GM12864 (cell line): Measurements from ENCODE around the gene WDR86.

ENCODE experiments used
- DNase-seq: peaks from one replicate; pipeline ENCODE4 v3.0.0-alpha.2; 2011; ENCODE audit warnings: low read depth
- H3K4me3 ChIP-seq: 2 replicates; pipeline ENCODE4 v1.5.1; 2011; ENCODE audit warnings: mild to moderate bottlenecking, low read depth, low read length, control low read depth
- TF ChIP-seq, protein P1 (sequence below): IDR thresholded peaks from 2 replicates; pipeline ENCODE4 v1.5.1; 2011; ENCODE audit warnings: low read depth, mild to moderate bottlenecking, moderate library complexity, low read length, control low read depth, inconsistent platforms; ENCODE audit errors: missing control alignments

WDR86 gene

DNA sequence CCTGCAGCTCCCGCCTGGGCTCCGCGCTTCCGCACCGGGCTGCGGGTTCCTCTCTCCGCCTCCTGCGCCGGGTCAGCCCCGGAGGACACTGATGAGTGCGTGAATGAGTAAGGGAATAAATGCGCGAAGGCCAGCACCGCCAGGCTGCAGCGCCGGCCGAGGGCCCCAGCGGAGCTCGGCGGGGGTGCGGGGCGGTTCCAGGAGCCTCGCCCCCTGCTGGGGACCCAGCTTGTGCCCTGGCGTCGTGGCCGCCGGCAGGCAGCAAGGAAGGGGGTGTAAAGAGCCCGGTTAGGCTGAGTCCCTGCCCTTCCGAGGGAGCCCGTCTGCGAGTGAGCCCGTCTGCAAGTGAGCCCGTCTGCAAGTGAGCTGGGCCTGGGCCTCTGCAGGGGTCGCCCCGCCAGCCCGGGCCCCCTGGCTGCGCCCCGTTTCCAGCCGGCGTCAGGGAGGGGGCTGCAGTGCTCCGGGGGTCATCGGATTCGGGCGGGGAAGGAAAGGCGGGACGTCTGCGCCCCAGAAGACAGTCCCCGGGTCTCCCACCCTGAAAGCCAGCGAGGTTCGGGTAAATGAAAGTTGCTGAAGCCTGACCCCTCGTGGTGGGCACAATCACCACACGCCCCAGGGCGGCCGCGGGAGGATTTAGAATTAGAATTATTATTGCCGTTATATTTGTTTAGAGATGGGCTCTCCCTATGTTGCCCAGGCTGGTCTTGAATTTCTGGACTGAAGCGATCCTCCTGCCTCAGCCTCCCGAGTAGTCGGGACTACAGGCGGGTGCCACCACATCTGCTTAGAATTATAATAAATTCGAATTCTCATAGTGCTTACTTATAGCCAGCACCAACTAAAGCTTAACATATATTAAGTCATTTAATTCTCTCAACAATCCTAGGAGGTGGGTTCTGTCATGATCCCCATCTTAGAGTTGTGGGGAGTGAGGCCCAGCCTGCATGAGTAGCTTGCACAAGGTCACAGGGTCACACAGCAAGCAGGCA lies 38.7 kb upstream of the WDR86 start:
- no peak for DNase-seq
- TF ChIP-seq, protein P1, sequence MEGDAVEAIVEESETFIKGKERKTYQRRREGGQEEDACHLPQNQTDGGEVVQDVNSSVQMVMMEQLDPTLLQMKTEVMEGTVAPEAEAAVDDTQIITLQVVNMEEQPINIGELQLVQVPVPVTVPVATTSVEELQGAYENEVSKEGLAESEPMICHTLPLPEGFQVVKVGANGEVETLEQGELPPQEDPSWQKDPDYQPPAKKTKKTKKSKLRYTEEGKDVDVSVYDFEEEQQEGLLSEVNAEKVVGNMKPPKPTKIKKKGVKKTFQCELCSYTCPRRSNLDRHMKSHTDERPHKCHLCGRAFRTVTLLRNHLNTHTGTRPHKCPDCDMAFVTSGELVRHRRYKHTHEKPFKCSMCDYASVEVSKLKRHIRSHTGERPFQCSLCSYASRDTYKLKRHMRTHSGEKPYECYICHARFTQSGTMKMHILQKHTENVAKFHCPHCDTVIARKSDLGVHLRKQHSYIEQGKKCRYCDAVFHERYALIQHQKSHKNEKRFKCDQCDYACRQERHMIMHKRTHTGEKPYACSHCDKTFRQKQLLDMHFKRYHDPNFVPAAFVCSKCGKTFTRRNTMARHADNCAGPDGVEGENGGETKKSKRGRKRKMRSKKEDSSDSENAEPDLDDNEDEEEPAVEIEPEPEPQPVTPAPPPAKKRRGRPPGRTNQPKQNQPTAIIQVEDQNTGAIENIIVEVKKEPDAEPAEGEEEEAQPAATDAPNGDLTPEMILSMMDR: peak; percentile 48
- H3K4me3 ChIP-seq: peak overlapping the region; percentile 49

DNA sequence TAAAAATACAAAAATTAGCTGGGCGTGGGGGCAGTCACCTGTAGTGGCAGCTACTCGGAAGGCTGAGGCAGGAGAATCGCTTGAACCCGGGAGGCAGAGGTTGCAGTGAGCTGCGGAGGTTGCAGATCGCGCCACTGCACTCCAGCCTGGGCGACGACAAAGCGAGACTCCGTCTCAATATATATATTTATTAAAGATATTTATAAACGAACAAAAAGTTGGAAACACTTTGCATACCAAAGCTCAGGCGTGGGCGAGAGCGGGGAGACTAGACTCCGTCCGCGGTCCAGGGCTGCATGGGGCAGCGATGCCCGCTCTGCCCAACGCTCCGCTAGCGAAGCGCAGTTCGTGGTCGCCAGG lies 38.0 kb upstream of the WDR86 start:
- peak overlapping the region; percentile 49 for H3K4me3 ChIP-seq
- TF ChIP-seq, protein P1: no peak
- no peak for DNase-seq

DNA sequence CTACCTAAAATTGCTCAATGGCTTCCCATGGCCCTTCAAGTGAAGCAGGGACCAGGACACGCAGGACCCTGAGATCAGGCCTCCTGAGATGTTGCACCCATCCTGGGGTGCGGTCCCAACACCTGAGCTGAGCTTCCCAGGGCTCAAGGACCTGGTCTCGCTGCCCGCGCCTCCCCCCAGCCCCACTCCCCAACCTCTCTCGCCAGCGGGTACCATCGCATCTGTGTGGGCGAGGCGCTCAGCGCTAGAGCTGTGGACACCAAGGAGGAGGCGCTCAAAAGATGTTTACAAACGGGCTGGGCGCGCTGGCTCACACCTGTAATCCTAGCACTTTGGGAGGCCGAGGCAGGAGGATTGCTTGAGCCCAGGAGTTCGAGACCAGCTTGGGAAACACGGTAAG lies 37.5 kb upstream of the WDR86 start:
- DNase-seq: no peak
- H3K4me3 ChIP-seq: no peak overlapping the region
- TF ChIP-seq, protein P1: no peak

DNA sequence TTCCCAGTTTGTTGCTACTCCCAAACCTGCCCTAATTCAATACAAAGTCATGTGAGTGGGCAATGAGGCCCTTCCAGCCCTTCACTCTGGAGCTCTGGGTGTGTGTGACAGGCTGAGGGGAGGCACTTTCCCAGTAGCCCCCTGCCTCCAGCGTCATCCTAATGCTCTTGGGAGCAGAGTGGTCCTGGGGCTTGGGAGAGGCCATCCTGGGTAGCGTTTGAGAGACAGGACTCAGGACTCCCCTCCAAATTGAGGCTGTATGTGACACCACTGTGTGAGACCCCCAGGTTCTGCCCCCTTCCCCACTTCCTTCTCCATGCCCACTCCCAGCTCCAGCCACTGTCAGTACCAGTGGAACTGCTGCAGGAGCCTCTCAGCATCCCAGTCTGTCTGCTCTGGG lies 36.6 kb upstream of the WDR86 start:
- TF ChIP-seq, protein P1: no peak
- H3K4me3 ChIP-seq: no peak overlapping the region
- DNase-seq: no peak

GRCh38 chr7:151444632-151445031 lies 34.8 kb upstream of the WDR86 start:
- no peak overlapping the region for H3K4me3 ChIP-seq
- TF ChIP-seq, protein P1: no peak

DNA sequence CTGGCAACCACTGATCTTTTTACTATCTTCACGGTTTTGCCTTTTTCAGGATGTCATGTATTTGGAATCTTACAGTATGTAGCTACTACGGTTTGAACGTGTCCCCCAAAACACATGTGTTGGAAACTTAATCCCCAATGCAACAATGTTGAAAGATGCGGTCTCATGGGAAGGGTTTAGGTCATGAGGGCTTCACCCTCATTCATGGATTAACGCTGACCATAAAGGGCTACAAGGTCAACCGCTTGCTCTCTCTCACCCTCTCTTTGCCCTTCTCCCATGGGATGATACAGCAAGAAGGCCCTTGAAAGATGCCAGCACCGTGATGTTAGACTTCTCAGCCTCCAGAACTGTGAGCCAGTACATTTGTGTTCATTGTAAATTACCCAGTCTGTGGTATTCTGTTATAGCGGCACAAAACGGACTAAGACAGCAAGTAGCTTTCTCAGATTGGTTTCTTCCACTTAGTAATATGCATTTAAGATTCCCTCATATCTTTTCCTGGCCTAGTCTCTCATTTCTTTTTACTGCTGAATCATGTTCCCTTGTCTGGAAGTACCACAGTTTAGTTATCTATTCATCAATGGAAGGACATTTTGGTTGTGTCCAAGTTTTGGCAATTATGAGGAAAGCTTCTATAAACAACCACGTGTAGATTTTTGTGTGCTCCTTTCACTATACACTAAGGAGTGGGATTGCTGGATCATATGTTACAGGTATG lies 33.1 kb upstream of the WDR86 start:
- no peak for DNase-seq
- TF ChIP-seq, protein P1: no peak
- H3K4me3 ChIP-seq: no peak overlapping the region

More at GRCh38 chr7:151444632-151445031, 34.8 kb upstream of the WDR86 start:
- DNase-seq: no peak
